ENCODE results near the gene CPNE7.
"Not testable (repeated sequence)": the region's sequence is repeated elsewhere in the genome, so short reads cannot be mapped to it uniquely, and the experiment has no call there.

CPNE7 gene

DNA sequence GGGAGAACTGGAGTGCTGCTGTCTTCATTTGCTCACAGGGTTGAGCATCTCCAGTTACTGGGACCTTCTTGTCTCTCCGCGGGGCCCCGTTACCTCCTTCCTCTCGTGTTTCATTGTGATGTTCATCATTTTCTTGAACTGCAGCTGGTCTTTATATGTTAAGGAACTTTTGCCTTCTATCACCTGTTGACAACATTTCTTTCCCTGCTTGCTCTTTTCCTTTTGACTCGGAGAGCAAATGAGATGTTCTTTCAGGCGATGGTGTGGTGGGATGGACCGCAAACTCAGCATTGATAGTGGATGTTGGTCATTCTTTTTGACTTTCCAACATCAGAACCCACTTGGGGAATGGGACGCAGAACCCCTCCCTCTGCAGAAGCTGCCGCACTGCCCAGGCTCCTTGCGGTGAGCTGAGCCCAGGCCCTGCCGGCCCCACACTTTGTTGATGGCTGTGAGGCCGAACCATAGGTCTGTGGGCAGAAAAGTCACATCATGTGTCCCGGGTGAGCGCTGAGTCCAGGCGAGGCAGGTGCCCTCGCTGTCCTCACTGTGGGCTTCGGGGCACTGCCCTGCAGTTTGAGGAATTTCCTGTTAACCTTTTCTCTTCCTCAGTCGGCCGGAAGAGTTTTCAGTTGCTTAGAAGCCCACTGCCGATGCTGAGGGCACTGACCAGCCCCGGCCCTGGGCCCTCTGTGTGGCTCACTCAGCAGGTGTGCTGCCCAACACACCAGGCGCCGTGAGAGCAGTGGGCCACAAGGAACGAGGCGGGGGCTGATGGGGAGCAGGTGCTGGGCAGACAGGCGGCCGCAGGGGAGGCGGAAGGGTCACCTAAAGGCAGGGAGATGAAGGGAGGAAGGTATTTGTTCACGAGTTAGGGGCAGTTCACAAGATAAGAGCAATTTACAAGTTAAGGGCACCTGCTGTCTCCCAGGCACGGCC, 7.6 kb upstream of the CPNE7 start:
- DNase-seq (ENCODE audit: low spot score), result no peak

DNA sequence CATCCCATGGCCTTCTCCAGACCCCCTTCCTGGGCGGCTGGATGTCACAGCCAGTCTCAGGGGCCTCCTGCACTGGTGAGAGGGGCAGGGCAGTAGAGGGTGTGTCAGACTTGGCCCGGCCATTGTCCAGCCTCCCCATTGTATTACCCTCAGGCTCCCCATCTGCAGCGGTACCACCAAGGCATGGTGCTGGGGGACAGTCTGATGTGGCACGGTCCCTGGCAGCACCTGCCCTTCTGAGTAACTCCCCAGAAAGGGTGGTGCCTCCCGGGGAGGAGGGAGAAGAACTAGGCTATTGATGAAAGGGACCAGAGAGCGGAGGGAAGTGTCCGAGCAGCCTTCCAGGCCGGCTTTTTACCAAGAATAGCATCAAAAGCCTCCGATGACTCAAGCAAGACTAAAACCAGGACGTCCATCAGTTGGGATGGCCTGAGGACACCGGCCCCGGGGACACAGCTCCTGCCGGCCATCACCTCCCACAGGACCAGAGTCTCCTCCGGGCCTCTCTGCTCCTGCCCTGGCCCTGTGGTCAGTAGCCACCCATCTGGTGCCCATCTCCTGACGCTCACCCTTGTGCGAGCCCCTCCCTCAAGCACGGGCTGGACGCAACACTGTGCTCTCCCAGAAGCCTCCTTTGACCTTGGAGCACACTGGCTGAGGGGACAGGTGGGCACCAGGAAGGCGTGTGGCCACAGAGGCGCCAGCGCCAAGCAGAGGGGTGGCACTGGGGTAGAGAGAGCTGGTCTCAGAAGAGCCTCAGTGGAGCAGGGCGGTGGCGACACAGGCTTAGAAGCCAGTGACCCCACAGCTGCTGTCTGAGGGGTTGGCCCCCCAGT, 5.8 kb upstream of the CPNE7 start:
- no peak for DNase-seq (ENCODE audit: low spot score)

DNA sequence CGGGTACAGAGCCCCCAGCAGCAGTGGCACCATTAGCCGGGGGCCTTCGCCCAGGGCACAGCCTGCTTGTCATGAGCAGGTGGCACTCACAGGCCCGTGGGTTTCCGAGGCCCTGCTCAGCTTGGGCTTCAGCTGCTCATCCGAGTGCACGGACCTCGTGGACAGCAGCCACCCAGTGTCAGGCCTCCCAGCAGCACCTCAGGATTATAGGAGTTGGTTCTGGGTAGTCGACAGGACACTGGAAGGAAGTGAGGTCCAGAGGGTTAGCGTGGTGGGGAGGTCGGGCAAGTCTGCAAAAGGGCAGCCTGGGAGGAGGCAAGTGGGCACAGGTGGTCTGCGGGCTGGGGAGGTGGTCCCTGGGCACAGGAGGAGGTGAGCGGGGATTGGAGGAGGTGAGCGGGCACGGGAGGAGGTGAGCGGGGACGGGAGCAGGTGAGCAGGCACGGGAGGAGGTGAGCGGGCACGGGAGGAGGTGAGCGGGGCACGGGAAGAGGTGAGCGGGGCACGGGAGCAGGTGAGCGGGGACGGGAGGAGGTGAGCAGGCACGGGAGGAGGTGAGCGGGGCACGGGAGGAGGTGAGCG, 5.1 kb upstream of the CPNE7 start:
- DNase-seq (ENCODE audit: low spot score), result no peak

DNA sequence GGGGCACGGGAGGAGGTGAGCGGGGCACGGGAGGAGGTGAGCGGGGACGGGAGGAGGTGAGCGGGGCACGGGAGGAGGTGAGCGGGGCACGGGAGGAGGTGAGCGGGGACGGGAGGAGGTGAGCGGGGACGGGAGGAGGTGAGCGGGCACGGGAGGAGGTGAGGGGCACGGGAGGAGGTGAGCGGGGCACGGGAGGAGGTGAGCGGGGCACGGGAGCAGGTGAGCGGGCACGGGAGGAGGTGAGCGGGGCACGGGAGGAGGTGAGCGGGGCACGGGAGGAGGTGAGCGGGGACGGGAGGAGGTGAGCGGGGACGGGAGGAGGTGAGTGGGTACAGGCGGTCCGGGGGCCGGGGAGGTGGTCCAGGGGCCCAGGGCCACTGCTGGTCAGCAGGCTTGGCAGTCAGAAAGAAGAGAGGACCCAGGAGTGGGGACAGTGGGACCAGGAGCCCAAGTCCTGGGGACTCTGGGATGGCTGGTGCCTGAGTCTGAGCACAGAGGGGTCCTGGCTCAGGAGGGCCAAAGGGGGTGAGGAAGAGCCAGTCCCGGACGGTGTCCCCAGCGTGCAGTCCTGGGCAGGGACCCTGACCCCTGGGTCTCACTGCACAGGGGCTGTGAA, 4.5 kb upstream of the CPNE7 start:
- not testable (repeated sequence) for DNase-seq (ENCODE audit: low spot score)

DNA sequence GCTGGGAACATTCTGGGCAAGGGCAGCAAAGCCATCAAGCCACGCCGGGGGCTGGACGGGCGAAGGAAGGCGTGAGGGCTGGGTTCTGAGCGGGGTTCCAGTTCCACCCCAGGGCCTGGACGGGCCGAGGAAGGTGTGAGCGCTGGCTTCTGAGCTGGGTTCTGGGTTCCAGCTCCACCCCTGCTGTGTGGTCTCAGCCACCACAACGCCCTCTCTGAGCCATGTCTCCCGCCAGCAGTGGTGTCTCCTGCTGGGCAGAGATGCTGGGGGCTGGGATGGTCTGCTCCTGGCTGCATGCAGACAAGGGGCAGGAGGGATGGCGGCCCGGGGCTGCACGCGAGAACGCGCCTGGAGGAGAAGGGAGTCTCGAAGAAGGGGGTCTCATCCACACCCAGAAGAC, 3.9 kb upstream of the CPNE7 start:
- no peak for DNase-seq (ENCODE audit: low spot score)

DNA sequence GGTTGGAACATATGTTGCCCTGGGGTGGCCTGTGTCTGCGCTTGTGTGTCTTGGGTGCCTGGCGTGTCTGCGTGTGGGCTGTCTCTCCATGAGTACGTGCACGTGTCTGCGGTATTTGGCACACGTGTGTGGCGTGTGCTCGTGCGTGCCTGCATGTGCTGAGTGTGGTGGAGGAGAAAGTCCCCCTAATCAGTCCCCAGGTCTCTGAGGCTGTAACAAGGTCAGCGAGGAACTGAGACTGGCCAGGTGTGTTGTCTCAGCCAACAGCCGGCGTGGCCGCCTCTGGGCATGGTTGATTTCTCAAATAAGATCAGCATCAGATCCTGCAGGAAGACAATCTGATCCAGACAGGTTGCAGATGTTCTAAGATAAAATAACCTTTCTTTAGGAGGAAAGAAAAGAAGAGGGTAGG, 3.5 kb upstream of the CPNE7 start:
- DNase-seq (ENCODE audit: low spot score), result no peak

DNA sequence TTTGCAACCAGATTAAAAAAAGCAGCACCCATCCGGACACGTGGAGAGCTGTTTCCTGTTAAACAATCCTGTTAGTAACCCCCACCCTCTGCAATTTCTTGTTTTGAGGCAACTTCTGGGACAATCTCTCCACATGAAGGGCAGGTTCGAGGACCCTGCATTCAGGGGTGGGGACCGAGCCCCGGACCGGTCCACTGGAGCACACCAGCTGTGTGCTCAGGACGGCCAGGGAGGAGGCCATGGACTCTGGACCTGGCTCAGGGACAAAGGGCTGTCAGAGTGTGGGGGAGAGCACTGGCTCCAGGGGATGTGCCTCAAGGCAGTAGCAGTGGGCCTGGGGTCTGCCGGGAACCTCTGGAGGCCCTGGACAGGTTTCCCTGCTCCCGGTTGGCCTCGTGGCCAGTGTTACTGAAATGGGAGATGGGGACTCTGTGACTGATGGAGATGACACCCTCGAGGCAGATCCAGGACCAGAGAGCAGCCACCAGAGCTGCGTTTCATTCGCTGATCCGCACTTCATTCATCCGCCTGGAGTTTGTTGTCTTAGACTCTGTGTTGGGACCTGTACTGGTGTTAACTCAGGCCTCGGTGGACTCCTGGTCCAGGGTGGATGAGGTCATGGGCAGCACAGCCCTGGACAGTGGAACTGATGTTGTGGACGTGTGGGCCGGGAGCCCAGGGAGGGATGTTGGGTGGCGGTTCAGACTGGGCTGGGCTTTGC, 2.9 kb upstream of the CPNE7 start:
- DNase-seq (ENCODE audit: low spot score), result no peak

DNA sequence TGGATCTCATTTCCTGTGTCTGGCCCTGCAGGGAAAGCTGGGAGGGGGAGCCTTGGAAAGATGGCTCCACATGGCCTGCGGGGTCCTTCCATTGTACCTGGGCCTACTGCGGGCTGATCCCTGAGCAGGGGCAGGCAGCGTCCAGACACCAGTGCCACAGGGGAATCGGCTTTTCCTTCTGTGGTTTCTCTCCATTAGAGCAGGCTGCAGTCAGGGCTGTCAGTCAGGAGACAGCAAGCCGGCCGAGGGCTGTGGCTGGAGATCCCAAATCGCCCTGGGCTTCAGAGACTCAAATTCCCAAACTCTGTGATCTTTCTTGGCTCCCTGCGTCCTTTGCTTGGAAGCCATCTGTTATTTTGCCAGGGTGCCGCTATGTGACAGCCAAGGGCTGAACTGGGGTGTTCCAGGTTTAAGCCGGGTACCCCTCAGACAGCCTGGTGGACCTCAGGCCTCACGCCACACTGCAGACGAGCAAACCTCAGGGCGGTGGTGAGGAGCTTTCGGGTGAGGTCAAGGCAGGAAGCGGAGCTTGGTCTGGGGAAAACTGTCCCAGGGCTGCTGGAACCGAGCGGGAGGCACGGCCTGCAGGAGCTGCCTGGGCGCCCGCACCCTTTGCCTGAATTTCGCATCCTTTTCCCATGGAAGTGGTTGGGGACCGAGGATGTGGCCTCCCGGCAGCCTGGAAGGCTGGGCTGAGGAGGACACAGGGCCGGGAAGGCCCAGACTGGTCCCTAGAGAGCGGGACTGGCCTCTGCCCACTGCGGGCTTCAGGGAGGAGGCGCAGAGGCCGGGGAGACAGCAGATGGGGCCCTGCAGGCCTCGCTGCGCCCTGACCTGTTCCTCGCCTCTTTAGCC, 1.5 kb upstream of the CPNE7 start:
- no peak for DNase-seq (ENCODE audit: low spot score)

DNA sequence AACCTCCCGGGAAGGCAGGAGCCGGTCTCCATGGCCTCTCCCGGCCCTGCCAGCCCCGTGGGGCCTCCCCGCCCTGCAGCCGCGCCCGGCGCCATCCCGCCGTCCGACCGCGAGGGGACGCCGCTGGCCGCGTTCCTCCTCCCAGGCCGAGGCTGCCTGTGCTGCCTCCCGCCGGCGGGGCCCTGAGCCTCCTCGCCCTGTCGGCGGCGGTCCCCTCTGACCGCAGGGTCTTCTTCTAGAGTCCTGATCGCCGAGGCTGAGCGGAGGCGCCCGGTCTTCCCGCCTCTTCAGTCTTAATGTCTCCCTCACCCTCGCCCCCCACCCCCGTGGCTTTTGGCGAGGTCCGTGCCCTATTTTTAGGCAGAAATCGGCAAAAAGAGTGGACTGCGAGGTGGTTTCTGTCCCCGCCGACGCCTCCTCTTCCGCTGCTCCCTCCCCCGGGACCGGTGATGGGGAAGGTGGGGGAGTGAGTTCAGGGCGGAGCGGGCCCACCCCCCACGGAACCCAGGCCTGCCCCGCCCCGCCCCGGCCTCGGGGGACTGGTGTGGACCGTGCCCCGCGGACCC, 794 bp upstream of the CPNE7 start:
- no peak for DNase-seq (ENCODE audit: low spot score)

DNA sequence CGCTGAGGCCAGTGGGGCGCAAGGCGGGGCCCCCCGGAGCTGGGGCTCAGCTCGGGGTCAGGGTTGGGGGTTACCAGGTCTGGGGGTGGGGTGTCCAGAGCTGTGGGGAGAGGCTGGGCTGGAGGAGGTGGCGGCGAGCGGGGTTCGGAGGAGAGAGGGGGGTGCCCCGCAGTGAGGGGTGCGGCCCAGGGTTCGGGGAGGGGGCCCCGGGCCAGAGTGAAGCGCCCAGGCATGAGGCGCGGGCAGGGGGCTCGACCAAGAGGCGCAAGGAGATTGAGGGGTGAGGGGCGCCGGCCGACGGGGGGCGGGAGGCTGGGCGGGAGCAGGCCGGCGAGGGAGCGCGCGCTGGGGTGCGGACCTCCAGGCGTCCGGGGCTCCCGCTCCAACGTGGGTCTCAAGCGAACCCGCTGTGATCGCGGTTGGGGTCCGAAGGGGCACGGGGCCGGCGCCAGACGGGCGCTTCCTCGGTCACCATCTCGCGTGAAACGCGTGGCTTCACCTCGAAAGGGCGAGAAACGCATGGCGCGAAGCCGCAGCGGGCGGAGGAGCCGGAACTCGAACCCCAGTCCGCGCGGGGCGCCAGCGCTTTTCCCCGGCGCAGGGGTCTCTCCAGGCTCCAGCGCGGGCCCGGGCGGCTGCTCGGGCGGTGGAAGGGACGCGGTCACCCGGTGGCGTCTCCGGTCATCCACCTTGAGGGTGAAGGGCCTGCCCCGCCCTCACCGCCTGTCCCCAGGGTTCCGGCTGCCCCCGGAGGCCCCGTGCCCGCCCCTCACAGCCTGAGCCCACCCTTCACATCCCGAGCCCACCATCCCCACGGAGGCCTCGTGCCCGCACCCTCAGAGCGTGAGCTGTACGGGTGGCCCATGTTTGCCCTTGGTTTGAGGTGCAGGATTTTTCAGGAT, 846 bp downstream of the CPNE7 start:
- no peak for DNase-seq (ENCODE audit: low spot score)

DNA sequence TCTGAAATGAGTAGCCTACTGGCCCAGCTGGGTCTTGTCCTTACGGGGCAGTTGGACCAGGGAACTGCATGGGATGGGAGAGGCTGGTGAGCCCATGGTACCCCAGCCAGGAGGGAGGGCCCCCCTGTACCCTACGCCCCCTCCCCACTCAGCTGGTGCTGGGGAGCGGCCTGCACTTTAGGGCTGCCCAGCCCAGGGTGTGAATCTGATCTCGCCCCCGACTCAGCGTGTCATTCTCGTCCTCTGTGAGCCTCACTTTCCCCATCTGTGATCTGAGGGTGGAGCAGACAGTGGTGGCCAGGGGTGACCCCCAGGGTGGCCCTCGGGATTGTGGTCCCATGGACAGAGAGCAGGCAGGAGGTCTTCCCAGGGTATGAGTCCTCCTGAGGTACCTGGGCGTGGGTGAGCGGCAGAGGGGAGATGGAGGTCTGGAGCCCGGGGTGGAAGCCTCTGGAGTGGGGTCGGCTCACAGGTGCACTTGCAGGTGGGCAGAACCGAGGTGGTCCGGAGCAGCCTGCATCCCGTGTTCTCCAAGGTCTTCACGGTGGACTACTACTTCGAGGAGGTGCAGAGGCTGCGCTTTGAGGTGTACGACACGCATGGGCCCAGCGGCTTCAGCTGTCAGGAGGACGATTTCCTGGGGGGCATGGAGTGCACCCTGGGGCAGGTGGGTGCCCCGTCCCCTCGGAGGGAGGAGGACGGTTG, 1.6 kb downstream of the CPNE7 start:
- DNase-seq (ENCODE audit: low spot score), result no peak

DNA sequence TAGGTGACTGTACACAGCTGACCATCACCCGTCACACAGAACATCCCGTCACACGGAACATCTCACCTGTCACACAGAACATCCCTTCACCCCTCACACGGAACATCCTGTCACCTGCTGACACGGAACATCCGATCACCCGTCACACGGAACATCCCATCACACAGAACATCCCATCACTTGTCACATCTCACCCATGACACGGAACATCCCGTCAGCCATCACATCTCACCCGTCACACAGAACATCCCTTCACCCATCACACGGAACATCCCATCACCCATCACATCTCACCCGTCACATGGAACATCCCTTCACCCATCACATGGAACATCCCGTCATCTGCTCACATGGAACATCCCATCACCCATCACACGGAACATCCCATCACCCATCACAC, 3.8 kb downstream of the CPNE7 start:
- no peak for DNase-seq (ENCODE audit: low spot score)

DNA sequence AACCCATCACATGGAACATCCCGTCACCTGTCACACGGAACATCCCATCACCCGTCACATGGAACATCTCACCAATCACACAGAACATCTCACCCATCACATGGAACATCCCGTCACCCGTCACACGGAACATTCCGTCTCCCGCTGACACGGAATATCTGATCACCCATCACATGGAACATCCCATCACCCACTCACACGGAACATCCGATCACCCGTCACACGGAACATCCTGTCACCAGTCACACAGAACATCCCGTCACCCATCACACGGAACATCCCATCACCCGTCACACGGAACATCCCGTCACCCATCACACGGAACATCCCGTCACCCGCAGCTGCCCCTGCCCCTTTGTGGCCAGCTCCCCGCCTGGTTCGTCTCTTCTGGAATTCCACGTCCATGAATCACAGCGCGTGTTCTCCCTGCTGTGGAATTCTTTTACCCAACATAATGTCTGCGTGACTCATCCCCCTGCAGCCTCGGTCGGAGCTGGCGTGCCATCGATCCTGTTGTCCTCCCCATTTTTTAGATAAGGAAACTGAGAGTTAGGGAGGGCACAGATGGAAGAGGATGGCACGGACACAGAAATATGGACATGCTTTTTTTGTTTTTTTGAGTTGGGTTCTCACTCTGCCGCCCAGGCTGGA, 5.6 kb downstream of the CPNE7 start:
- DNase-seq (ENCODE audit: low spot score), result no peak

DNA sequence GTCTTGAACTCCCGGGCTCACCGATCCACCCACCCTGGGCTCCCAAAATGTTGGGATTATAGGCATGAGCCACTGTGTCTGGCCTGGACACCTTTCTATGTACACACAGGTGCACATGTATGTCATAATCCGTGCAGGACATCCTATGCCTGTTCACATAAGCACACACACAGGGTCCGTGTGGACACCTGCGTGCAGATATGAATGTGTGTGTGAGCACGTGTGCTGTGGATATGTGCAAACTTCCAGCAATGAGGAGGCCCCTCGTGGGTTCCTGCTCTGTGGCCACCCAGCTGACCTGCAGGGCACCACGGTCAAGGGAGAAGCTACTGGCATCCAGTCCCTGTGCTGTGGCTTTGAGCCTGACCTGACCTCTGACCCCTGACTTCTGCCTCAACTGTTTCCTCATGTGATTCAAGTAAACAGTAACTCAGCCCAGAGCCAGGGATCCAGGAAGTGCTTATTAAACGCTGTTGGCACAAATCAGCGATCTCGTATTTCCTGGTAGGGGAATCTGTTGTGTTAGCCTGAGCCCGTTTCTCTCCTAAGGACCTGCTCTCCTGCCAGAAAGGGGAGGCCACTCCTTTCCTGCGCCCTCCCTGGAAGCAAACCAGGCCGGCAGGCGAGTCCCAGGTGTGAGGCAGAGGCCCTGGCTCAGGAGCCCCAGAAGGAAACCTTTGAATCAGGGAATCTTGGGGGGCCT, 6.5 kb downstream of the CPNE7 start:
- DNase-seq (ENCODE audit: low spot score), result no peak

DNA sequence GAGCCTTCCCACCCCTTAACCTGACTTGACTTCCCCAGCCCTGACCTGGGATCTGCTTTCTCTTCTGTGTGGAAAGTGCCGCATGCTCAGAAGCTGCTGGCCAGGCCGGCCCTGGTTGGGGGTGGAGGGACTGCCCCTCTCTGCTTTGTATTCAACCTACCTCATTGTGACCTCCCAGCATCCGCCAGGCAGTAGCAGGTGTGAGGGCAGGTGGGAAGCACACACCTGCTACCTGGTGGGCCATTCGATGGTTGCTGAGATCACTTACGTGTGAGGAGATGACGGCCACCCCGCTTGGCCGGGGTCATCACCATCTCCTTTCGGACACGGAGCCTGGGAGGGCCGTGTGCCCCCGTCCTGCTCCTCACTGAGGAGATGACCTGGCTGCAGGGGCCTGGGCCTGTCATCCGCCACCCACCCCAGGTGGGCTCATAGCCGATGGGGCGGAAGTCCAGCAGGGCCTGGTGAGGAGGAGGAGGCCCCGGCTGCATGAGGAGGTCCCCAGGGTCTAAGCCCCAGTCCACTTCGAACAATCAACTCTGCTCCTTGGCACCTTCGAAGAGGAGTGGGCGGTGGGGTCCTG, 7.1 kb downstream of the CPNE7 start:
- DNase-seq (ENCODE audit: low spot score), result no peak

DNA sequence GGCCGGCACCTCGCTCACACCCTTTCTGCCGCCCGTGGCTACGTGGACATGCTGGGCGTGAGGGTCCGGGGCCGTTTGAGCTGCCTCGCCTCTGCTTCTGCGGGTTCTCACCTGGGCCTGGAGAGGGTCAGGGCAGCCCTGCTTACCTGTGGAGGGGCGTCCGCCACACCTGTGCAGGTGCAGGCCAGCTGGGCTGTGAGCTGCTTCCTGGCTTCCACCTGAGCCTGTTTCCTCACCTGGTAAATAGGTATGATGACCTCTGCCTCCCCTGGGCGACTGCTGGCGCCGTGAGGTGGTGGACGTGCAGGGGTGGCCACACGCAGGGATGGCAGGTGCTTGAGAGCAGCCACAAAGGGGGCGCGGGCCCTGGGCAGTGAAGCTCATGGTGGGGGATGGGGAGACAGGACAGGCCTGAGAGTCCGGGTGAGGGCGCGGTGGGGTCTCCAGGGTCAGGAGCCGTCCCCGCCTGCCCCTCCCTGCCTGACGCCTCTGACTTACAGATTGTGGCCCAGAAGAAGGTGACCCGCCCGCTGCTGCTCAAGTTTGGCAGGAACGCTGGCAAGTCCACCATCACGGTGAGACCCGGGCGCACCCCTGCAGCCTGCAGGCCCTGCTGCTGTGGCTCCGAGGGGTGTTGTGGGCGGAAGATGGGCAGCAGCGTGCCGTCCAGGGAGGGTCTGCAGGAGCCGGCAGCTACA, 7.8 kb downstream of the CPNE7 start:
- DNase-seq (ENCODE audit: low spot score), result no peak
